Measurements from ENCODE around the gene SDC1. TPM values are rescaled to one million over a fixed set of nuclear protein-coding genes. Genes with fewer than 3 reads are reported as not detected.

The SDC1 gene
- total and polyA plus RNA-seq, 2 experiments from 2014 or later = 92.3 to 107 TPM

DNA sequence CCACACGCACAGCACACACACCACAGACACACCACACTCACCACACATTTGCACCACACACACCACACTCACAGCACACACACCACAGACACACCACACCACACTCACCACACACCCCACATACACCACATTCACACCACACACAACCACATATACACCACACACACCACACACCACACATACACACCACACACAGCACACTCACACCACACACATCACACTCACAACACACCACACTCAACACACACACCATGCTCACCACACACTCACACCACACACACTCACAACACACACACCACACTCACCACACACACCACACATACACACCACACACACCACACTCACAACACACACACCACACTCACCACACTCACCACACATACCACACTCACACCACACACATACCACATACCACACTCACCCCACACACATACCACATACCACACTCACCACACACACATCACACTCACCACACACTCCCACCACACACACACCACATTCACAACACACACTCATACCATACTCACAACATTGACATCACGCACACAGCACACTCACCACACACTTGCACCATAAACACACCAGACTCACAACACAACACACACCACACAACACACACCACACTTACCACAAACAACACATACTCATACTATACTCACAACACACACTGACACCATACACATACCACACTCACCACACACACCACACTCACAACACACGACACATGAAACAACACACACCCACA is 60.0 kb downstream of the SDC1 start:
- H3K4me3 ChIP-seq = no peak overlapping the region
- H3K9me3 ChIP-seq (ENCODE audit: low read depth) = no peaks in the 10 kb centered on the region
- H4K20me1 ChIP-seq (ENCODE audit: insufficient read depth, poor library complexity, severe bottlenecking) = no peaks in the 10 kb centered on the region
- H2AFZ ChIP-seq = no peak overlapping the region
- no peaks in the 10 kb centered on the region for H3K79me2 ChIP-seq
- H3K27ac ChIP-seq = no peak overlapping the region
- no peaks in the 10 kb centered on the region for H3K27me3 ChIP-seq
- no peak for DNase-seq (ENCODE audit: low spot score)
- H3K4me1 ChIP-seq (ENCODE audit: insufficient read depth) = peaks cover 10% of the 10 kb centered on the region
- no peaks in the 10 kb centered on the region for H3K36me3 ChIP-seq (replicated peaks; ENCODE audit: insufficient read depth, low read depth)
- no peak for TF ChIP-seq EZH2 (IDR thresholded peaks at IDR 0.05; ENCODE audit: borderline replicate concordance)
- TF ChIP-seq, protein P1, sequence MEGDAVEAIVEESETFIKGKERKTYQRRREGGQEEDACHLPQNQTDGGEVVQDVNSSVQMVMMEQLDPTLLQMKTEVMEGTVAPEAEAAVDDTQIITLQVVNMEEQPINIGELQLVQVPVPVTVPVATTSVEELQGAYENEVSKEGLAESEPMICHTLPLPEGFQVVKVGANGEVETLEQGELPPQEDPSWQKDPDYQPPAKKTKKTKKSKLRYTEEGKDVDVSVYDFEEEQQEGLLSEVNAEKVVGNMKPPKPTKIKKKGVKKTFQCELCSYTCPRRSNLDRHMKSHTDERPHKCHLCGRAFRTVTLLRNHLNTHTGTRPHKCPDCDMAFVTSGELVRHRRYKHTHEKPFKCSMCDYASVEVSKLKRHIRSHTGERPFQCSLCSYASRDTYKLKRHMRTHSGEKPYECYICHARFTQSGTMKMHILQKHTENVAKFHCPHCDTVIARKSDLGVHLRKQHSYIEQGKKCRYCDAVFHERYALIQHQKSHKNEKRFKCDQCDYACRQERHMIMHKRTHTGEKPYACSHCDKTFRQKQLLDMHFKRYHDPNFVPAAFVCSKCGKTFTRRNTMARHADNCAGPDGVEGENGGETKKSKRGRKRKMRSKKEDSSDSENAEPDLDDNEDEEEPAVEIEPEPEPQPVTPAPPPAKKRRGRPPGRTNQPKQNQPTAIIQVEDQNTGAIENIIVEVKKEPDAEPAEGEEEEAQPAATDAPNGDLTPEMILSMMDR (IDR thresholded peaks at IDR 0.05; ENCODE audit: poor library complexity) = no peak
- TF ChIP-seq EZH2phosphoT487 (IDR thresholded peaks at IDR 0.05; ENCODE audit: low read depth, severe bottlenecking, unreplicated experiment) = no peak
- H3K4me2 ChIP-seq = no peak overlapping the region
- WGBS (ENCODE audit: low lambda C conversion rate, missing lambda C conversion rate) = 100% methylated on average over 3 of the region's 3 CpGs
- H3K9me2 ChIP-seq (replicated peaks; ENCODE audit: insufficient read depth) = no peaks in the 10 kb centered on the region

DNA sequence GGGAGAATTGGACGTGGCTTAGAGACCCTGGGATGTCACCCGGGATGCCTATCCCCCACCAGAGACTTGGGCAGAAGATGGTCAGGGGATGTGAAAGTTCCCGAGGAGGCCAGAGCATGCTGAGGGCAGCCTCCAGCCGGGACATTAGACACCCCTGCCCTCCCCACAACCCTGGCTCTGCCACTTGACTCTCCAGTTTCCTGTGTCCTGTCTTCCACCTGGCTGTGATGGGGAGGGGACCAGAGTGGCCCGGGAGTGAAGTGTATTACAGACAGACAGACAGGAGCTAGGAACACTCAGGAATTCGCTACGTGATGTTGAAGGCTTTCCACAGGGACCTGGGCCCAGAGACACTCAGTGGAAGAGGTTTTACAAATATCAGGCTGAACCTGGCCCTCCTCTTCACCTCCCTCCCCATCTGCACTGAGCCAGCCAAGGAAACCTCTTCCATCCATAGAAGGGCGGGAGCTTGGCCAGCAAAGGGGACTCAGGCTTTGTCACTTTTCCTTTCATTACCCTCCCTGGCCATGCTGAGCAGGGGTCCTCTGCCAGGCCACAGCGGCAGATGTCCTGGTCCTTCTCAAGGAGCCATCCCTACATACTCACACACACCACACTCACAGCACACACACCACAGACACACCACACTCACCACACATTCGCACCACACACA is 60.7 kb downstream of the SDC1 start:
- Histone ChIP-seq H3K9me3 (ENCODE audit: low read depth) (no peaks in the 10 kb centered on the region), H3K4me2 (no peak overlapping the region), H3K79me2 (no peaks in the 10 kb centered on the region), H3K4me1 (ENCODE audit: insufficient read depth) (peaks cover 10% of the 10 kb centered on the region), H4K20me1 (ENCODE audit: insufficient read depth, poor library complexity, severe bottlenecking) (no peaks in the 10 kb centered on the region), H3K4me3 (no peak overlapping the region), H2AFZ (no peak overlapping the region), H3K9me2 (replicated peaks; ENCODE audit: insufficient read depth) (no peaks in the 10 kb centered on the region), H3K27me3 (no peaks in the 10 kb centered on the region), H3K27ac (no peak overlapping the region), H3K36me3 (replicated peaks; ENCODE audit: insufficient read depth, low read depth) (no peaks in the 10 kb centered on the region)
- DNase-seq (ENCODE audit: low spot score) = no peak
- TF ChIP-seq EZH2phosphoT487 (IDR thresholded peaks at IDR 0.05; ENCODE audit: low read depth, severe bottlenecking, unreplicated experiment) (no peak), EZH2 (IDR thresholded peaks at IDR 0.05; ENCODE audit: borderline replicate concordance) (no peak)
- TF ChIP-seq, protein P1 (IDR thresholded peaks at IDR 0.05; ENCODE audit: poor library complexity) = no peak
- WGBS (ENCODE audit: low lambda C conversion rate, missing lambda C conversion rate) = 71% methylated on average over 10 of the region's 10 CpGs

DNA sequence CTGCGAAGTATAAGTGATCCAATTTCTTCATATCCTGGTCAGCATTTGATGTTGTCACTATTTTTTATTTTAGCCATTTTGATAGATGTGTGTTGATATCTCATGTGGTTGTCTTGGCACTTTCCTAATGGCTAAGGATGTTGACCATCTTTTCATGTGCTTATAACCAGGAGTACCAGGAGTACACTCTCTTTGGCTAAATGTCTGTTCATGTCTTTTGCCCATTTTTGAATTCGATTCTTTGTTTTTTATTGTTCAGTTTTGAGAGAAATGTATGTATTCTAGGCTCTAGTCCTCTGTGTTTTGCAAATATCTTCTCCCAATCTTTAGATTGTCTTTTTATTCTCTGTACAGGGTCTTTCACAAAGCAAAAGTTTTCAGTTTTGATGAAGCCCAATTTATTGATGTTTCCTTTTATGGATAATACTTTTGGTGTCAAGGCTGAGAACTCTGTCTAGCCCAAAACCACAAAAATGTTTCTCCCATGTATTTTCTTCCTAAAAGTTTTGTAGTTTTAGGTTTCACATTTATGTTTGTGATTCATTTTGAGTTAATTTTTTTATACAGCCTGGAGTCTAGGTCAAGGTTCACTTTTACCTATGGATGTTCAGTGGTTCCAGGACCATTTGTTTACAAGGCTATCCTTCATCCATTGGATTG is 65.4 kb downstream of the SDC1 start:
- no peak overlapping the region for H3K4me3 ChIP-seq
- H3K9me2 ChIP-seq (replicated peaks; ENCODE audit: insufficient read depth) = no peaks in the 10 kb centered on the region
- H2AFZ ChIP-seq = no peak overlapping the region
- H3K9me3 ChIP-seq (ENCODE audit: low read depth) = no peaks in the 10 kb centered on the region
- H3K27me3 ChIP-seq = no peaks in the 10 kb centered on the region
- peaks cover 8% of the 10 kb centered on the region for H3K4me1 ChIP-seq (ENCODE audit: insufficient read depth)
- WGBS (ENCODE audit: low lambda C conversion rate, missing lambda C conversion rate) = 94% methylated on average over 2 of the region's 2 CpGs
- no peak overlapping the region for H3K27ac ChIP-seq
- H3K36me3 ChIP-seq (replicated peaks; ENCODE audit: insufficient read depth, low read depth) = no peaks in the 10 kb centered on the region
- H4K20me1 ChIP-seq (ENCODE audit: insufficient read depth, poor library complexity, severe bottlenecking) = no peaks in the 10 kb centered on the region
- H3K79me2 ChIP-seq = no peaks in the 10 kb centered on the region
- TF ChIP-seq EZH2phosphoT487 (IDR thresholded peaks at IDR 0.05; ENCODE audit: low read depth, severe bottlenecking, unreplicated experiment) = no peak
- TF ChIP-seq, protein P1 (IDR thresholded peaks at IDR 0.05; ENCODE audit: poor library complexity) = no peak
- TF ChIP-seq EZH2 (IDR thresholded peaks at IDR 0.05; ENCODE audit: borderline replicate concordance) = no peak
- no peak for DNase-seq (ENCODE audit: low spot score)
- H3K4me2 ChIP-seq = no peak overlapping the region
